IPS-11a (cell line): ENCODE measurements around the gene TRAF2.

ENCODE experiments used
- H3K4me3 ChIP-seq: one replicate; pipeline ENCODE4 v1.5.1; 2013; ENCODE audit warnings: low read depth, low read length, control low read depth

Gene TRAF2

GRCh38 chr9:136973618-136974617, 87.6 kb downstream of the TRAF2 start:
- H3K4me3 ChIP-seq = no peak overlapping the region

- H3K4me3 ChIP-seq = no peak overlapping the region
Observed at GRCh38 chr9:136974817-136975535, 88.7 kb downstream of the TRAF2 start.

- no peak overlapping the region for H3K4me3 ChIP-seq
Observed at GRCh38 chr9:136975644-136976043, 89.3 kb downstream of the TRAF2 start.
